KOPT-K1 (cell line): ENCODE results near the gene AKR1E2.

Experiments
- H3K27ac ChIP-seq: fragments of 200-600 bp; sonication (generic); 2 replicates; pipeline ENCODE4 v1.5.1; 2016; ENCODE audit warnings: antibody characterized with exemption, mild to moderate bottlenecking, low read depth, low read length; ENCODE audit not compliant: poor library complexity, severe bottlenecking
- H3K36me3 ChIP-seq: fragments of 200-600 bp; sonication (generic); 2 replicates; pipeline ENCODE4 v1.5.1; 2017; ENCODE audit warnings: antibody characterized with exemption, mild to moderate bottlenecking, low read length, moderate library complexity; ENCODE audit not compliant: insufficient read depth
- H3K9me3 ChIP-seq: fragments of 200-600 bp; sonication (generic); 2 replicates; pipeline ENCODE4 v1.5.1; 2017; ENCODE audit warnings: antibody characterized with exemption, low read length, mild to moderate bottlenecking; ENCODE audit not compliant: insufficient read depth, poor library complexity, severe bottlenecking

The AKR1E2 gene

DNA sequence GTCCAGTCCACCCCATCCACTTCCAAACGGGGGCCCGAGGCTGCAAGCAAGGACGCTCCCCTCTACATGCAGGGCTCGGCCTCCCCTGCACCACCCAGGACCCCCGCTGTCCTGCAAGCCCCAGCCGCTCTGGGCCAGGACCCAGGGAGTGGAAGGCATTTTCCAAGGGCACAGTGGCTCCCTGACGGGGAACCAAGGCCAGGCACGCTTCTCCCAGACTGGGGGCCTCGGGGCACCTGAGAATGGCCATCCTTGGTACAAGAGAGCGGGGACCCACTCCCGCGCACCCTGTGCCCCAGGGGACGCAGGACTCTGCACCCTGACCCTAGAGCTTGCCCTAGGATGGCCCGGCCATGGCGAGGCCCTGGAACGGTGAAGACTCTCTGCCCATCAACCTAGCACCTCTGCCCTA, 545 bp upstream of the AKR1E2 start:
- no peaks in the 10 kb centered on the region for H3K9me3 ChIP-seq
- H3K27ac ChIP-seq: no peak overlapping the region
- H3K36me3 ChIP-seq: no peaks in the 10 kb centered on the region

DNA sequence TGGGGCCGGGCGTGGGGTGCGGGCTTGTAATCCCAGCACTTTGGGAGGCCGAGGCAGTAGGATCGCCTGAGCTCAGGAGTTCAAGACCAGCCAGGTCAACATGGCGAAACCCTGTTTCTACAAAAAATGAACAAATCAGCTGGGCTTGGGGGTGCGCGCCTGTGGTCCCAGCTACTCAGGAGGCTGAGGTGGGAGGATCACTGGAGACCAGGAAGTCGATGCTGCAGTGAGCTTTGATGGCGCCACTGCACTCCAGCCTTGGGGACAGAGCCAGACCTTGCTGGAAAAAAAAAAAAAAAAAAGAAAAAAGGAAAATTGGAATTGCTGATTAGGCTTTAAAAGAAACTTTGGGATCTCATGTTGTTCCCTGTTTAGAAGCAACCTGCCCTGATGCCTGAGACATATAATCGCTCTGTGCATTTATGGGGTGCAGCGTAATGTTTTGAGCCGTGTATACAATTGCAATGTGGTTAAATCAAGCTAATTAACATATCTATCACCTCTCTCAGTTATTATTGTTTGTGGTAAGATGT, 851 bp downstream of the AKR1E2 start:
- H3K36me3 ChIP-seq: no peaks in the 10 kb centered on the region
- H3K9me3 ChIP-seq: no peaks in the 10 kb centered on the region
- no peak overlapping the region for H3K27ac ChIP-seq

DNA sequence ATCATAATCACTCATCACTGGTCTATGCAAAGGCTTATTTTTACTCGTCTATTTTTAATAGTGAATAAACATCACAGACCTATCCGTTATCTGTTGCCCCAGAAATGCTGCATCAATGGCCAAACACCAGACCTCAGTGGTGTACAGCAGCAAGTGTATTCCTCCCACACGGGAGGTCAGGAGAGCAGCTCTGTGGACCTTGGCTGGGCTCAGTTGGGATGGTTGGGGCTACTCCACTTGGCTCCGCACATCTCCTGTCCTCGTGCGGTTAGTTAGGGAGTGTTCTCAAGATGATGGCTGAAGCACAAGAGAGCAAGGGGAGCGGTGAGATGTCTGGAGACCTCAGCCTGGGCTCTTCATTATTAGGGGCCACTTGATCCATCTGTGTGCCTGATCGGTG, 2.0 kb downstream of the AKR1E2 start:
- Histone ChIP-seq H3K27ac (no peak overlapping the region), H3K9me3 (no peaks in the 10 kb centered on the region), H3K36me3 (no peaks in the 10 kb centered on the region)

- Histone ChIP-seq H3K9me3 (no peaks in the 10 kb centered on the region), H3K36me3 (no peaks in the 10 kb centered on the region), H3K27ac (no peak overlapping the region)
Observed at GRCh38 chr10:4830551-4830950, 4.5 kb downstream of the AKR1E2 start.

- Histone ChIP-seq H3K36me3 (no peaks in the 10 kb centered on the region), H3K27ac (no peak overlapping the region)
Observed at GRCh38 chr10:4831091-4831490, 5.1 kb downstream of the AKR1E2 start.

DNA sequence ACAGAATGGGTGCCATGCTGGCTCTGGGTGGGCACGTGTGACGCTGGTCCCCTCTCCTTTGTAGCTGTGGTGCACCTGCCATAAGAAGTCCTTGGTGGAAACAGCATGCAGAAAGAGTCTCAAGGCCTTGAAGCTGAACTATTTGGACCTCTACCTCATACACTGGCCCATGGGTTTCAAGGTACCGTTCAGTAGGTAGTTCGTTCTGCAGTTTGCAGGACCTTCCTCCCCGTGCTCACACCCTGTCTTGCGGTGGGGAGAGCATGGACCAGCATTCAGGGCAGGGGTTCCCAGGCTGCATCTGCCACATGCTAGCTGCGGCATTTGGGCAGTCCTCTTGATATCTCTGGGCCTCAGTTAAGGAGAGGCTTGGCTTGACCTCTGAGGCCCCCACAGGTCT, 7.3 kb downstream of the AKR1E2 start:
- Histone ChIP-seq H3K36me3 (no peaks in the 10 kb centered on the region), H3K9me3 (no peaks in the 10 kb centered on the region), H3K27ac (no peak overlapping the region)

More at GRCh38 chr10:4831091-4831490, 5.1 kb downstream of the AKR1E2 start:
- H3K9me3 ChIP-seq: no peaks in the 10 kb centered on the region

DNA sequence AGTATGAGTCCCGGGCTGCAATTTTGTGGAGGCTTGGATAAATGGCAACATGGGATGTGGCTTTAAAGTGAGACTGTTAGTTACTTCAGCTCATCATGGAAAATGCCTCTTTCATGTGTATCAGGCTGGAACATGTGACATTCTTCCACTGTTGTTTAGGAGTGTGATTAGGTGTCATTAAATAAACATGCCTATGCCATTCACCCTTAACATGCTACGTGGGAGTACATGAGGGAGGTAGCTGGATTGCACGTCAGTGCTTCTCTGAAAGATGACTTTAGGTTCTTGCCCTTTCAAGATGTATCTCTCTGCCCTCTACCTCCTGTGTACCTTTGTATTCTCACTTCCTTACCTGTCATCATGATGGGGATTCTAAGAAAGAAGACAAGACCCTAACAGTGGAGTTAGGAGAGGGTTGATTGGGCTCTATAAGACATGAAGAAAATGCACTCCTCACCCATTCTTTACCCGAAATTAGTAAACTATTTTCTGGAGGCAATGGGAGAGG, 8.9 kb downstream of the AKR1E2 start:
- Histone ChIP-seq H3K36me3 (no peaks in the 10 kb centered on the region), H3K9me3 (no peaks in the 10 kb centered on the region), H3K27ac (no peak overlapping the region)

- H3K27ac ChIP-seq: no peak overlapping the region
- no peaks in the 10 kb centered on the region for H3K36me3 ChIP-seq
- no peaks in the 10 kb centered on the region for H3K9me3 ChIP-seq
Observed at GRCh38 chr10:4835494-4835918, 9.5 kb downstream of the AKR1E2 start.

GRCh38 chr10:4836416-4836969, 10.5 kb downstream of the AKR1E2 start:
- Histone ChIP-seq H3K27ac (no peak overlapping the region), H3K9me3 (no peaks in the 10 kb centered on the region), H3K36me3 (no peaks in the 10 kb centered on the region)

- no peaks in the 10 kb centered on the region for H3K36me3 ChIP-seq
- no peak overlapping the region for H3K27ac ChIP-seq
- no peaks in the 10 kb centered on the region for H3K9me3 ChIP-seq
Observed at GRCh38 chr10:4837551-4837950, 11.5 kb downstream of the AKR1E2 start.

- Histone ChIP-seq H3K36me3 (no peaks in the 10 kb centered on the region), H3K9me3 (no peaks in the 10 kb centered on the region)
Observed at GRCh38 chr10:4838743-4839142, 12.7 kb downstream of the AKR1E2 start.

GRCh38 chr10:4839353-4839752, 13.3 kb downstream of the AKR1E2 start:
- no peaks in the 10 kb centered on the region for H3K36me3 ChIP-seq
- no peaks in the 10 kb centered on the region for H3K9me3 ChIP-seq
- no peak overlapping the region for H3K27ac ChIP-seq

More at GRCh38 chr10:4838743-4839142, 12.7 kb downstream of the AKR1E2 start:
- H3K27ac ChIP-seq: no peak overlapping the region

DNA sequence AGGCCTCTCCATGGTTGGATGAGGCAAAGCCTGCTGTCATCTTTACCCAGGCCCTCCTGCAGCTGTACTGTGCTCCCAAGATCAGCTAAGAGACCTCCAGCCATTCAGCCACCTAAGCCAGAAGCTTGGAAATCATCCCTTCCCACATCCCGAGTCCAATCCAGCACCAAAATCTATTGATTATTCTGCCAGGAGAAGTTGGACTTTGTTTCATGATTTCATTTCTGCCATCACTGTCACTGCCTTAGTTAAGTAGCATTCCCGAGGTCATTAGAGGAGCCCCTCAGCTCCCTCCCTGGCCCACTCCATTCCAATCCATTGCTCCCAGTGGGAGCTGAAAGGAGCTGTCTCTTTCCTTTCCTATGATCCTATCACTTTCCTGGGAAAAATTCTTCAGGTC, 14.1 kb downstream of the AKR1E2 start:
- H3K9me3 ChIP-seq: no peaks in the 10 kb centered on the region
- no peaks in the 10 kb centered on the region for H3K36me3 ChIP-seq
- no peak overlapping the region for H3K27ac ChIP-seq

GRCh38 chr10:4843525-4844180, 17.6 kb downstream of the AKR1E2 start:
- Histone ChIP-seq H3K27ac (no peak overlapping the region), H3K9me3 (no peaks in the 10 kb centered on the region), H3K36me3 (no peaks in the 10 kb centered on the region)

DNA sequence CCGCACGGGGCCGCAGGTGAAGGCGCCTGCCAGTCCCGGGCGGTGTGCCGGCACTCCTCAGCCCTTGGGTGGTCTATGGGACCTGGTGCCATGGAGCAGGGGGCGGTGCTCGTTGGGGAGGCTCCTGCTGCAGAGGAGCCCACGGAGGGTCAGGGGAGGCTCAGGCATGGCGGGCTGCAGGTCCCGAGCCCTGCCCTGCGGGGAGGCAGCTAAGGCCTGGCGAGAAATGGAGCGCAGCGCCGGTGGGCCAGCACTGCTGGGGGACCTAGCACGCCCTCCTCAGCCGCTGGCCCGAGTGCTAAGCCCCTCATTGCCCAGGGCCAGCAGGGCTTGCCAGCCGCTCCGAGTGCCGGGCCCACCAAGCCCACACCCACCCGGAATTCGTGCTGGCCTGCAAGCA, 18.9 kb downstream of the AKR1E2 start:
- Histone ChIP-seq H3K36me3 (no peaks in the 10 kb centered on the region), H3K9me3 (no peaks in the 10 kb centered on the region), H3K27ac (no peak overlapping the region)

- Histone ChIP-seq H3K36me3 (no peaks in the 10 kb centered on the region), H3K27ac (no peak overlapping the region), H3K9me3 (no peaks in the 10 kb centered on the region)
Observed at GRCh38 chr10:4845766-4846165, 19.8 kb downstream of the AKR1E2 start.
